ENCODE measurements around the gene UNC5A. TPM values are rescaled to one million over a fixed set of nuclear protein-coding genes. Genes with fewer than 3 reads are reported as not detected.

UNC5A gene
- polyA plus RNA-seq, 2 donors, result 0.02 TPM; not detected in 1

- Histone ChIP-seq H3K9me3 (ENCODE audit: control insufficient read depth in 2 of 2, insufficient read depth in 1 of 2, low read depth in 1 of 2, low read length in 1 of 2) (peaks cover 0 to under 1% of the 10 kb centered on the region in 2 donors), H3K4me1 (ENCODE audit: control insufficient read depth in 2 of 2, insufficient read depth in 2 of 2, low read length in 1 of 2) (peaks cover 0 to 2% of the 10 kb centered on the region in 2 donors), H3K36me3 (ENCODE audit: control insufficient read depth in 2 of 2, insufficient read depth in 2 of 2, low read length in 1 of 2) (no peaks in the 10 kb centered on the region), H3K4me3 (ENCODE audit: low read depth in 1 of 2, low read length in 2 of 2) (no peak overlapping the region), H3K27me3 (ENCODE audit: control insufficient read depth in 1 of 2, insufficient read depth in 2 of 2, low read length in 2 of 2) (no peaks in the 10 kb centered on the region), H3K27ac (ENCODE audit: low read depth in 2 of 2, low read length in 1 of 2) (no peak overlapping the region)
- 87 to 92% methylated on average over 5 of the region's 5 CpGs for WGBS, 2 donors
Observed at GRCh38 chr5:176824604-176825003, 14.2 kb downstream of the UNC5A start.

DNA sequence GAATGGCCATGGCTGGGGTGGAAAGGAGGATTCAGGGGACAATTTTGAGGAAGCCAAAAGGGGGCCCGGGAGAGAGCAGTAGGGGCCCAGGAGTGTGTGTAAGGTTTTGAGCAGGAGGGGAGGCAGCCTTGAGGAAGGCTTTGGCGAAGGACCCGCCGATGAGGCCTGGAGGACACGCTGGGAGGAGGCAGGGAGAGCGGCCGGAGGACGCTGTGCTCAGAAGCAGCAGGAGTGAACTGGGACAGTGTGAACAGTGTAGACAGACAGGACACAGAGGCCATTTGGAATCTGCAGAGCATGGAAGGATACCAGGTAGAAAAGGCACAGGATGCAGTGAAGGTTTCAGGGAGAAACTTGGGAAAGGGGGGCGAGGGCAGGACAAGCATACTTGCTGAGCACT is 14.9 kb downstream of the UNC5A start:
- WGBS, 2 donors, result 86 to 87% methylated on average over 9 of the region's 9 CpGs
- Histone ChIP-seq H3K4me3 (ENCODE audit: low read depth in 1 of 2, low read length in 2 of 2) (no peak overlapping the region), H3K4me1 (ENCODE audit: control insufficient read depth in 2 of 2, insufficient read depth in 2 of 2, low read length in 1 of 2) (peaks cover 0 to 2% of the 10 kb centered on the region in 2 donors), H3K27ac (ENCODE audit: low read depth in 2 of 2, low read length in 1 of 2) (no peak overlapping the region), H3K9me3 (ENCODE audit: control insufficient read depth in 2 of 2, insufficient read depth in 1 of 2, low read depth in 1 of 2, low read length in 1 of 2) (no peaks in the 10 kb centered on the region), H3K36me3 (ENCODE audit: control insufficient read depth in 2 of 2, insufficient read depth in 2 of 2, low read length in 1 of 2) (no peaks in the 10 kb centered on the region), H3K27me3 (ENCODE audit: control insufficient read depth in 1 of 2, insufficient read depth in 2 of 2, low read length in 2 of 2) (no peaks in the 10 kb centered on the region)

DNA sequence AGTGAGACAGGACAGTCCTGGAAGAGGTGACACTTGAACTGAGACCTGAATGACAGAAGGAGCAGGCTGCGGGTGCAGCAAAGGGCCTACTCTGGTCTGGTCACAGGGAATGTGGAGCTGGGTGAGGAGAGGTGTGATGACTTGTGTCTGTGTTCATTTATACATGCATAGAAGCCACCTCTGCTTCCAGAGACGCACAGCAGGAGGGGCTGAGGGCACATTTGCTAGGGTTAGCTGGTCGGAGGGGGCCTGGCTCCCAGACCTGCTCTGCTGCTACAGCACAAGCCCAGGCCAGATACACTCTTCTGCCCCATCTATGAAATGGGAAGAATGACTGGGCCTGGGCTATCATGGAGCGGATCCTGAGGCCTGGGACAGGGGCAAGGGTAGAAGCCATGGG is 15.6 kb downstream of the UNC5A start:
- Histone ChIP-seq H3K27ac (ENCODE audit: low read depth in 2 of 2, low read length in 1 of 2) (no peak overlapping the region), H3K4me1 (ENCODE audit: control insufficient read depth in 2 of 2, insufficient read depth in 2 of 2, low read length in 1 of 2) (peaks cover 0 to 2% of the 10 kb centered on the region in 2 donors), H3K9me3 (ENCODE audit: control insufficient read depth in 2 of 2, insufficient read depth in 1 of 2, low read depth in 1 of 2, low read length in 1 of 2) (no peaks in the 10 kb centered on the region), H3K36me3 (ENCODE audit: control insufficient read depth in 2 of 2, insufficient read depth in 2 of 2, low read length in 1 of 2) (no peaks in the 10 kb centered on the region), H3K27me3 (ENCODE audit: control insufficient read depth in 1 of 2, insufficient read depth in 2 of 2, low read length in 2 of 2) (no peaks in the 10 kb centered on the region), H3K4me3 (ENCODE audit: low read depth in 1 of 2, low read length in 2 of 2) (no peak overlapping the region)
- 73 to 79% methylated on average over 4 of the region's 4 CpGs for WGBS, 2 donors

DNA sequence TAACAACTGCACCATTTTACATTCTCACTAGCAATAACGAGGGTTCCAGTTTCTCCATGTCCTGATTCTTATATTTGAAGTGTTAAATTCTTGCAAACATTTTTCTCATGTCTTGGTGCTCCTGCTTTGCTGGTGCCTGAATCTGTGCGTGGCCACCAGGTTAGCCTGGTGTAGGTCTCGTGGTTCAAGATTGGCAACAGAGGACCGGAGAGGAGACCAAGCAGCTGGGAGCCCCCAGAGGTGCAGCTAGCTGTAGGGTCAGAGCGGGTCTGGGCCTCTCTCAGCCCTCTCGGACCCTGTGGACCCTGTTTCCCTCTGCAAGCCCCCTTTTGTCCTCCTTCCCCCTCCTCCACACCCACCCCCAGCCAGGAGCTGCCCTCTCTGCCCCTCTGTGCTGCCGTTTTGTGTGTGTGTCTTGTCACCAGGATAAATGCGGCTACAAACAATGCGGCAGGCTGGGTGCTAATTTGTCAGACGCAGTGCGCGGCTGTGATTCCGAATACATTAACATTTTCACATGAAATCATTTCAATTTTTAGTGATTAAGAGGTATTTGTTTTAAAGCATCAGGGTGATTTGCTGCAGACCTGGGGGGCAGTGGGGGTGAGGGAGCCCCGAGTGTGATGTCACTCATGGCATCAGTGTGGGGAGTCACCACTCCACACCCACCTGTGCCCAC is 17.5 kb downstream of the UNC5A start:
- 84% methylated on average over 14 of the region's 14 CpGs for WGBS, 2 donors
- Histone ChIP-seq H3K4me1 (ENCODE audit: control insufficient read depth in 2 of 2, insufficient read depth in 2 of 2, low read length in 1 of 2) (no peaks in the 10 kb centered on the region), H3K4me3 (ENCODE audit: low read depth in 1 of 2, low read length in 2 of 2) (no peak overlapping the region), H3K27me3 (ENCODE audit: control insufficient read depth in 1 of 2, insufficient read depth in 2 of 2, low read length in 2 of 2) (no peaks in the 10 kb centered on the region), H3K36me3 (ENCODE audit: control insufficient read depth in 2 of 2, insufficient read depth in 2 of 2, low read length in 1 of 2) (no peaks in the 10 kb centered on the region), H3K27ac (ENCODE audit: low read depth in 2 of 2, low read length in 1 of 2) (no peak overlapping the region), H3K9me3 (ENCODE audit: control insufficient read depth in 2 of 2, insufficient read depth in 1 of 2, low read depth in 1 of 2, low read length in 1 of 2) (no peaks in the 10 kb centered on the region)

- no peak overlapping the region for H3K27ac ChIP-seq (ENCODE audit: low read depth in 2 of 2, low read length in 1 of 2)
- no peaks in the 10 kb centered on the region for H3K4me1 ChIP-seq (ENCODE audit: control insufficient read depth in 2 of 2, insufficient read depth in 2 of 2, low read length in 1 of 2)
- no peaks in the 10 kb centered on the region for H3K27me3 ChIP-seq (ENCODE audit: control insufficient read depth in 1 of 2, insufficient read depth in 2 of 2, low read length in 2 of 2)
- no peak overlapping the region for H3K4me3 ChIP-seq (ENCODE audit: low read depth in 1 of 2, low read length in 2 of 2)
- no peaks in the 10 kb centered on the region for H3K9me3 ChIP-seq (ENCODE audit: control insufficient read depth in 2 of 2, insufficient read depth in 1 of 2, low read depth in 1 of 2, low read length in 1 of 2)
- WGBS, 2 donors, result 50 to 77% methylated on average over 2 of the region's 2 CpGs
- no peaks in the 10 kb centered on the region for H3K36me3 ChIP-seq (ENCODE audit: control insufficient read depth in 2 of 2, insufficient read depth in 2 of 2, low read length in 1 of 2)
Observed at GRCh38 chr5:176829320-176829719, 19.0 kb downstream of the UNC5A start.

GRCh38 chr5:176830422-176830994 is 20.1 kb downstream of the UNC5A start:
- Histone ChIP-seq H3K27me3 (ENCODE audit: control insufficient read depth in 1 of 2, insufficient read depth in 2 of 2, low read length in 2 of 2) (no peaks in the 10 kb centered on the region), H3K9me3 (ENCODE audit: control insufficient read depth in 2 of 2, insufficient read depth in 1 of 2, low read depth in 1 of 2, low read length in 1 of 2) (no peaks in the 10 kb centered on the region), H3K4me1 (ENCODE audit: control insufficient read depth in 2 of 2, insufficient read depth in 2 of 2, low read length in 1 of 2) (no peaks in the 10 kb centered on the region), H3K27ac (ENCODE audit: low read depth in 2 of 2, low read length in 1 of 2) (no peak overlapping the region), H3K4me3 (ENCODE audit: low read depth in 1 of 2, low read length in 2 of 2) (no peak overlapping the region), H3K36me3 (ENCODE audit: control insufficient read depth in 2 of 2, insufficient read depth in 2 of 2, low read length in 1 of 2) (no peaks in the 10 kb centered on the region)
- WGBS, 2 donors, result 86 to 88% methylated on average over 23 of the region's 23 CpGs

GRCh38 chr5:176830995-176831423 is 20.6 kb downstream of the UNC5A start:
- Histone ChIP-seq H3K36me3 (ENCODE audit: control insufficient read depth in 2 of 2, insufficient read depth in 2 of 2, low read length in 1 of 2) (no peaks in the 10 kb centered on the region), H3K9me3 (ENCODE audit: control insufficient read depth in 2 of 2, insufficient read depth in 1 of 2, low read depth in 1 of 2, low read length in 1 of 2) (no peaks in the 10 kb centered on the region), H3K27ac (ENCODE audit: low read depth in 2 of 2, low read length in 1 of 2) (no peak overlapping the region), H3K4me3 (ENCODE audit: low read depth in 1 of 2, low read length in 2 of 2) (no peak overlapping the region), H3K4me1 (ENCODE audit: control insufficient read depth in 2 of 2, insufficient read depth in 2 of 2, low read length in 1 of 2) (no peaks in the 10 kb centered on the region), H3K27me3 (ENCODE audit: control insufficient read depth in 1 of 2, insufficient read depth in 2 of 2, low read length in 2 of 2) (no peaks in the 10 kb centered on the region)
- 33 to 37% methylated on average over 8 to 9 of the region's 9 CpGs for WGBS, 2 donors

DNA sequence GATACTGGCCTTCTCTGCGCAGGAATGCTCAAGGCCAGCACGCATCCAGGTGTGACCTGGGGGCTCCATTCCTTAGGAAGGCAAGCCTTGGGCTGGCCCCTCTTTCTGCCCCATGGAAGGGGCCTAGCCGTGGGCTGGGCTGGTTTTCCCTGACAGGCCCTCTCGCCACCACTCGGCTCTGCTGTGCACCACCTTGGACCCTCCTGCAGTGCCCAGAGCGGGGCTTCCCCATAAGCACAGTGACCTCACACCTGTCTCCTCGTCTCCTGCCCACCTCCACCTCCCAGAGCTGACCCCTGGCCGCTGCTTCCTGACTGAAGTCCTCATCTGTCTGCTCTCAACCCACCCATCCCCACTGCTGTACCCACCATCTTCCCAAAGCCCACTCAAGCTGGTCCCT is 21.1 kb downstream of the UNC5A start:
- no peaks in the 10 kb centered on the region for H3K4me1 ChIP-seq (ENCODE audit: control insufficient read depth in 2 of 2, insufficient read depth in 2 of 2, low read length in 1 of 2)
- no peaks in the 10 kb centered on the region for H3K9me3 ChIP-seq (ENCODE audit: control insufficient read depth in 2 of 2, insufficient read depth in 1 of 2, low read depth in 1 of 2, low read length in 1 of 2)
- no peaks in the 10 kb centered on the region for H3K36me3 ChIP-seq (ENCODE audit: control insufficient read depth in 2 of 2, insufficient read depth in 2 of 2, low read length in 1 of 2)
- 65 to 68% methylated on average over 8 of the region's 8 CpGs for WGBS, 2 donors
- no peak overlapping the region for H3K4me3 ChIP-seq (ENCODE audit: low read depth in 1 of 2, low read length in 2 of 2)
- H3K27me3 ChIP-seq (ENCODE audit: control insufficient read depth in 1 of 2, insufficient read depth in 2 of 2, low read length in 2 of 2), result no peaks in the 10 kb centered on the region
- no peak overlapping the region for H3K27ac ChIP-seq (ENCODE audit: low read depth in 2 of 2, low read length in 1 of 2)

GRCh38 chr5:176832162-176832561 is 21.8 kb downstream of the UNC5A start:
- Histone ChIP-seq H3K27me3 (ENCODE audit: control insufficient read depth in 1 of 2, insufficient read depth in 2 of 2, low read length in 2 of 2) (no peaks in the 10 kb centered on the region), H3K36me3 (ENCODE audit: control insufficient read depth in 2 of 2, insufficient read depth in 2 of 2, low read length in 1 of 2) (no peaks in the 10 kb centered on the region), H3K4me1 (ENCODE audit: control insufficient read depth in 2 of 2, insufficient read depth in 2 of 2, low read length in 1 of 2) (no peaks in the 10 kb centered on the region), H3K9me3 (ENCODE audit: control insufficient read depth in 2 of 2, insufficient read depth in 1 of 2, low read depth in 1 of 2, low read length in 1 of 2) (no peaks in the 10 kb centered on the region), H3K27ac (ENCODE audit: low read depth in 2 of 2, low read length in 1 of 2) (no peak overlapping the region), H3K4me3 (ENCODE audit: low read depth in 1 of 2, low read length in 2 of 2) (no peak overlapping the region)
- WGBS, 2 donors, result 76 to 81% methylated on average over 6 of the region's 6 CpGs

DNA sequence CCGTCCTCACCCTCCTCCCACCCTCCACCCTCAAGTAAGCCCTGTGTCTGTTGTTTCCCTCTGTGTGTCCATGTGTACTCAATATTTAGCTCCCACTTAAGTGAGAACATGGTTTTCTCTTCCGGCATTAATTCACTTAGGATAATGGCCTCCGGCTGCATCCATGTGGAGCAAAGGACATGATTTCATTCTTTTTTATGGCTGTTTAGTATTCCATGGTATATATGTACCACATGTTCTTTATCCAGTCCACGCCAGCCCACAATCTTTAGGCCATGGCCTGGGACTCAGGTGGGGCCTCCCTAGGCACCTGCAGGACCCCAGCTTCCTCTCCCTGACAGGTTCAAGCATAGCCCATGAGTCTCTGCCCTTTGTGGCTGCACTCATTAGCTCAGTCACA is 22.9 kb downstream of the UNC5A start:
- H3K9me3 ChIP-seq (ENCODE audit: control insufficient read depth in 2 of 2, insufficient read depth in 1 of 2, low read depth in 1 of 2, low read length in 1 of 2), result no peaks in the 10 kb centered on the region
- H3K27ac ChIP-seq (ENCODE audit: low read depth in 2 of 2, low read length in 1 of 2), result no peak overlapping the region
- H3K4me1 ChIP-seq (ENCODE audit: control insufficient read depth in 2 of 2, insufficient read depth in 2 of 2, low read length in 1 of 2), result no peaks in the 10 kb centered on the region
- H3K4me3 ChIP-seq (ENCODE audit: low read depth in 1 of 2, low read length in 2 of 2), result no peak overlapping the region
- 88 to 89% methylated on average over 4 of the region's 4 CpGs for WGBS, 2 donors
- no peaks in the 10 kb centered on the region for H3K36me3 ChIP-seq (ENCODE audit: control insufficient read depth in 2 of 2, insufficient read depth in 2 of 2, low read length in 1 of 2)
- no peaks in the 10 kb centered on the region for H3K27me3 ChIP-seq (ENCODE audit: control insufficient read depth in 1 of 2, insufficient read depth in 2 of 2, low read length in 2 of 2)

All from esophagus (tissue), 2 donors.